Measurements from ENCODE around the gene AHSP.
"Not testable (repeated sequence)": the region's sequence is repeated elsewhere in the genome, so short reads cannot be mapped to it uniquely, and the experiment has no call there.

AHSP gene

GRCh38 chr16:31527734-31528274 is at the start of gene AHSP:
TSS of gene AHSP (plus strand) at chr16:31527900. CDS start at chr16:31528140, 240 bp downstream.
- no peak for DNase-seq (ENCODE audit: low read depth)

GRCh38 chr16:31478956-31479355 is 48.7 kb upstream of the AHSP start:
- DNase-seq (ENCODE audit: low read depth), result no peak

- DNase-seq (ENCODE audit: low read depth), result no peak
Measured at GRCh38 chr16:31479751-31480150, 47.9 kb upstream of the AHSP start.

GRCh38 chr16:31480851-31481536 is 46.7 kb upstream of the AHSP start:
- DNase-seq (ENCODE audit: low read depth), result no peak

GRCh38 chr16:31483081-31483480 is 44.6 kb upstream of the AHSP start, which contains the start of gene SLC5A2:
TSS of gene SLC5A2 (plus strand) at chr16:31483123. CDS start at chr16:31483137, 14 bp downstream.
- no peak for DNase-seq (ENCODE audit: low read depth)

- DNase-seq (ENCODE audit: low read depth), result not testable (repeated sequence)
Measured at GRCh38 chr16:31484048-31484447, 43.7 kb upstream of the AHSP start.

- no peak for DNase-seq (ENCODE audit: low read depth)
Measured at GRCh38 chr16:31484491-31485171, 43.1 kb upstream of the AHSP start.

- no peak for DNase-seq (ENCODE audit: low read depth)
Measured at GRCh38 chr16:31485571-31485970, 42.1 kb upstream of the AHSP start.

DNA sequence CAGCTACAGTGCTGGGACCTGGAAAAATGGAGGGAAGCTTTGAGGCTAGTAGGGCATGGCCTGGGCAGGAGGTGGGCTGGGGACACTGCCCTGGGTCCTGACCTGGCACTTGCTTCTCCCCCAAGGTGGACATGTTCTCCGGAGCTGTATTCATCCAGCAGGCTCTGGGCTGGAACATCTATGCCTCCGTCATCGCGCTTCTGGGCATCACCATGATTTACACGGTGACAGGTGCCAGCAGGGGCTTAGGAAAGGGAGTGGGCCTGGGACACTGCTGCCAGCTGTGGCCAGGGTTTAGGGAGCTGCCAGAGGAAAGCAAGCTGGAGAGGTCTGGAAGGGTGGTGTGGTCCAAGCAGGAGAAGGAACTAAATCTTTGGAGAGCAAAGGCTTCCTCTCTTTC is 41.7 kb upstream of the AHSP start:
- DNase-seq (ENCODE audit: low read depth), result no peak

DNA sequence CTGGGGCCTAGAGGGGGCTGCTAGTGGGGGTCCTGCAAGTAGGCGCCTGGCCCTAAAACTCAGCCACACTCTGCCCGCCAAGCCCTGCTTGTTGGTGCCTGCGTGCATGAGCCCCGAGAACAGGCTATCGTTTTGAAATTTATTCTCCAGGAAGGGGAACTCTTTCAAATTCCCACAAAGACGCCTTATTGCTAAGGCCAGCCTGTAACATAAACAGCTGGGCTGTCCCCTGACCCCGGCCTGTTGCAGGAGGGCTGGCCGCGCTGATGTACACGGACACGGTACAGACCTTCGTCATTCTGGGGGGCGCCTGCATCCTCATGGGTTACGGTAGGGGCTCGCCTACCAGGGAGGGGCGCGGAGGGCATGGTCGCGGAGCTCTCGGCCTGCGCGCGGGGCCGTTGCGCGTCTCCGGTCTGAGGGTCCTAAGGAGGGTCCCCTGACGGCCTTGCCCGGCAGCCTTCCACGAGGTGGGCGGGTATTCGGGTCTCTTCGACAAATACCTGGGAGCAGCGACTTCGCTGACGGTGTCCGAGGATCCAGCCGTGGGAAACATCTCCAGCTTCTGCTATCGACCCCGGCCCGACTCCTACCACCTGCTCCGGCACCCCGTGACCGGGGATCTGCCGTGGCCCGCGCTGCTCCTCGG is 40.5 kb upstream of the AHSP start:
- DNase-seq (ENCODE audit: low read depth), result no peak

DNA sequence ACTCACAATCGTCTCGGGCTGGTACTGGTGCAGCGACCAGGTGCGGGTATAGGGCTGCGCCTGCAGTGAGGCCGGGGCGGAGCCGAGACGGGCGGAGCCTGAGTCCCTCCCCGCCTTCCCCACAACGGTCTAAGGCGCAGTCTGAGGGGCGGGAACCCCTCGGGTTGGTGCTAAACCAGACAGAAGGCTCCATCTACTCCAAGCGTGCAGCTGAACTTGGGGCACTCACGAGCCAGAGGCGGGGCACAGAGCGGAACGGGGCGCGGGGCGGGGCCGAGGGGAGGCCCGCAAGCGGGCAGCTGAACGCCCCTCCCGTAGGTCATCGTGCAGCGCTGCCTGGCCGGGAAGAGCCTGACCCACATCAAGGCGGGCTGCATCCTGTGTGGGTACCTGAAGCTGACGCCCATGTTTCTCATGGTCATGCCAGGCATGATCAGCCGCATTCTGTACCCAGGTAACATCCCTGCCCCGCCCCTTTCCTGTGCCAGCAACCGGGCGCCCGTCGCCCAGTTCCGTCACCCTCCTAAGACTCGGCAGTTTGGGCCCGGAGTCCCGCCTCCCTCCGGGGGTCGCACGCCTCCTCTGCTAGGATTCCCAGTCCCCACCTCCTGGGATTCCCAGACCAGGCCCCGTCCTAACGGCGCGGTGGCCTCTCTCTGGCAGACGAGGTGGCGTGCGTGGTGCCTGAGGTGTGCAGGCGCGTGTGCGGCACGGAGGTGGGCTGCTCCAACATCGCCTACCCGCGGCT is 39.8 kb upstream of the AHSP start:
- DNase-seq (ENCODE audit: low read depth), result no peak

DNA sequence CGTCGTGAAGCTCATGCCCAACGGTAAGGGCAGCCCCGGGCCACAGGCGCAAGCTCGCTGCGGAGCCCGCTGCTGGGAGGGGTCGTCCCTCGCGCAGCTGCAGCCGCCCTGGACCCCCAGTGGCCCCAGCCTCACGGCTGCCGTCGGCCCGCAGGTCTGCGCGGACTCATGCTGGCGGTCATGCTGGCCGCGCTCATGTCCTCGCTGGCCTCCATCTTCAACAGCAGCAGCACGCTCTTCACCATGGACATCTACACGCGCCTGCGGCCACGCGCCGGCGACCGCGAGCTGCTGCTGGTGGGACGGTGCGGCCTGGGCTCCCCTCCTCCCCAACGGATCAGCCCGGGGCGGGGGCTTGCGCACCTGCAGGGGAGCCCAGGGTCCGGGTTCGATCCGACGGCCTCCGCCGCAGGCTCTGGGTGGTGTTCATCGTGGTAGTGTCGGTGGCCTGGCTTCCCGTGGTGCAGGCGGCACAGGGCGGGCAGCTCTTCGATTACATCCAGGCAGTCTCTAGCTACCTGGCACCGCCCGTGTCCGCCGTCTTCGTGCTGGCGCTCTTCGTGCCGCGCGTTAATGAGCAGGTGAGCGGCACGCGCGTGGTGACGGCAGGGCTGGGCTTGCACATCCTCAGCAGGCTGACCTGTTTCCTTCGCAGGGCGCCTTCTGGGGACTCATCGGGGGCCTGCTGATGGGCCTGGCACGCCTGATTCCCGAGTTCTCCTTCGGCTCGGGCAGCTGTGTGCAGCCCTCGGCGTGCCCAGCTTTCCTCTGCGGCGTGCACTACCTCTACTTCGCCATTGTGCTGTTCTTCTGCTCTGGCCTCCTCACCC is 39.0 kb upstream of the AHSP start:
- DNase-seq (ENCODE audit: low read depth), result no peak

DNA sequence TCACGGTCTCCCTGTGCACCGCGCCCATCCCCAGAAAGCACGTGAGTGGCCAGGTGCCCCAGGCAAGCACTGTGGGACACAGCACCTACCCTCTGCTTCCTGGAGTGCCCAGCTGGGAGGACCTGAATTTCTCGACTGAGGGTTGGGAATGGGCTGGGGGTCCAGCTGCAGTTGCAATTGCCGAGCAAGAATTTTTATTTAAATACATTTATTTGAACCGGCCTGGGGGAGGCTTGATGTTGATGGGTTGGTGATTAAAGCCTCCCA is 38.5 kb upstream of the AHSP start:
- no peak for DNase-seq (ENCODE audit: low read depth)

- no peak for DNase-seq (ENCODE audit: low read depth)
Measured at GRCh38 chr16:31489616-31490584, 37.8 kb upstream of the AHSP start.

GRCh38 chr16:31491778-31492418 is 35.8 kb upstream of the AHSP start:
- no peak for DNase-seq (ENCODE audit: low read depth)

DNA sequence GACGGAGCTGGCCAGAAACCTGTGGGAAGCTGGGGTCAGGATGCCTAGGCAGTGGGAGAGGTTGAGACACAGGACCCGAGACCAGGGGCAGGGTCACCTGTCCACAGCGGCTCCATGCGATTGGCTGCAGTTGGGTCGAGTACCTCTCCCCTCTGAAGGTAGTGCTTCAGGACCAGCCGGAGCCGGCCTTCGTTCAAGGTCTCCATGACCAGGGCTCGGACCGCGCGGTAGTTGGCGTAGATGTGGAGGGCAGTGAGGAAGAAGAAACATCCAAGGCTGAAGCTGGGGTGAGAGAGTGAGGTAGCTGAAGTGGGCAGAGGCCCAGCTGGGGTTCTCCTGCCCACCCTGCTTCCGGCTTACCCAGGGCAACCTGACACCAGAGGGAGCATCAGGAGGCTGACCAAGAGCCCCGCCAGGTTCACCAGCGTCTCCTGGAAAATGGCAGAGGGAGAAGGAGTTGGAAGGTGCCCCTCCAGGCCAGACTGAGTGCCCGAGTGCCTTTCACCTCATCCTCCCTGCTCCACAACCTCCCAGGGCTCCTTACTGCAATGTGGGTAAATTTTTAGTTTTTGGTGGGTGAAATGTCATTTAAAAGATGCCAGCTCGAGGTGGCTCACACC is 34.1 kb upstream of the AHSP start:
- no peak for DNase-seq (ENCODE audit: low read depth)

DNA sequence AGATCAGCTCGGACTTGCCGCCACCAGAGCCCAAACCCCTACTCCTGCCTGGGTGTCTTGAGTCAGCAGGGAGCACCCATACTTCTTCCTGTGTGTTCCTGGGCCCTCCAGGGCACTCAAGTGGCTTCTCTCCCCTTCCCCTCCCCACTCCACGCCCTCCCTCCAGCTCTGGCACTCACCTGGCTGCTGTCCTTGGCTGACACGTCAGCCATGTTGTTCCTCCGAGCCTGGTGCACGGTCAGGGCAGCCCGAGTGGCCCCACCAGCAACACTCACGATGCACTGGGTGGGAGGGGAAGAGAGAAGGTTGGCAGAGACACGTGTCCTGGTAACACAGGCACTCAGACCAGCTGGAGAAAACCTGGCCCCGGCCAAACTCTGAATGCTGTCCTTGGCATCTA is 31.0 kb upstream of the AHSP start:
- no peak for DNase-seq (ENCODE audit: low read depth)

GRCh38 chr16:31498493-31498892 is 29.2 kb upstream of the AHSP start:
- DNase-seq (ENCODE audit: low read depth), result no peak

DNA sequence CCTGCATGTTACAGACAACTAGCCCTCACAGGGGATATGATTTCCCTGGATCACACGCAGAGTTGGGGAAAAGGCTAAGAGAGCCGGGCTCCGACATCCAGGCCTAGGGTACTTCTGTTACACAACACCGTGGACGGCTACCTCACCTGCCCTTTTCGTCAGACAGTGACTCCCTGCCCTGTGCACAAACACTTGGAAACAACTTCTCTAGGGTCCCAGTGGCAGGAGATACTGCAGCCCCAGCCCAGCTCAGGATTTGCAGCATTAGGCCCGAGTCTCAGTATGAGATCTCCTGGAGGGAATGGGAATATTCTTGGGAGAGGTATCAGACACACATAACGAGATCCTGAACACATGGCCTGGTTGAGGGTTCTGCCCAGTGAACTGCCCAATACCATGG is 27.8 kb upstream of the AHSP start:
- no peak for DNase-seq (ENCODE audit: low read depth)

Data from non-pigmented ciliary epithelial cell (primary cell).